HG03108 (cell line): Measurements from ENCODE around the gene COL4A2.
A peak's percentile ranks its signal among the peaks of the same experiment; 100 is the strongest.
"Not testable (repeated sequence)": the region's sequence is repeated elsewhere in the genome, so short reads cannot be mapped to it uniquely, and the experiment has no call there.

Experiments used
- ATAC-seq: cut with Tn5 transposase; IDR thresholded peaks from one replicate; pipeline ENCODE4 v1.9.1; 2021; ENCODE audit warnings: moderate library complexity; ENCODE audit not compliant: unreplicated experiment

Gene COL4A2

GRCh38 chr13:110523180-110523579 is 216.1 kb downstream of the COL4A2 start:
- ATAC-seq: no peak

GRCh38 chr13:110523838-110524540 is 216.9 kb downstream of the COL4A2 start:
- ATAC-seq: no peak

- no peak for ATAC-seq
Measured at GRCh38 chr13:110524541-110525257, 217.6 kb downstream of the COL4A2 start.

GRCh38 chr13:110525328-110526319 is 218.5 kb downstream of the COL4A2 start:
- ATAC-seq: peak; percentile 84

- no peak for ATAC-seq
Measured at GRCh38 chr13:110528371-110528770, 221.3 kb downstream of the COL4A2 start.

- no peak for ATAC-seq
Measured at GRCh38 chr13:110528911-110529310, 221.8 kb downstream of the COL4A2 start.

GRCh38 chr13:110529522-110530311 is 222.6 kb downstream of the COL4A2 start:
- no peak for ATAC-seq

GRCh38 chr13:110531100-110531499 is 224.0 kb downstream of the COL4A2 start:
- no peak for ATAC-seq

GRCh38 chr13:110531671-110532083 is 224.6 kb downstream of the COL4A2 start:
- no peak for ATAC-seq

- not testable (repeated sequence) for ATAC-seq
Measured at GRCh38 chr13:110532258-110532657, 225.2 kb downstream of the COL4A2 start.

- ATAC-seq: no peak
Measured at GRCh38 chr13:110533771-110534670, 226.9 kb downstream of the COL4A2 start.

- ATAC-seq: no peak
Measured at GRCh38 chr13:110535526-110535925, 228.4 kb downstream of the COL4A2 start.

- ATAC-seq: no peak
Measured at GRCh38 chr13:110536006-110536693, 229.1 kb downstream of the COL4A2 start.

- ATAC-seq: peak; percentile 75
Measured at GRCh38 chr13:110538632-110539031, 231.5 kb downstream of the COL4A2 start.

GRCh38 chr13:110539894-110540293 is 232.8 kb downstream of the COL4A2 start:
- ATAC-seq: no peak

GRCh38 chr13:110540871-110541525 is 233.9 kb downstream of the COL4A2 start:
- no peak for ATAC-seq

GRCh38 chr13:110541526-110541920 is 234.4 kb downstream of the COL4A2 start:
- ATAC-seq: no peak

- no peak for ATAC-seq
Measured at GRCh38 chr13:110542169-110542796, 235.2 kb downstream of the COL4A2 start.
